Common myeloid progenitor, CD34-positive (primary cell): Measurements from ENCODE around the gene ADGRL4. TPM values are rescaled to one million over a fixed set of nuclear protein-coding genes. Genes with fewer than 3 reads are reported as not detected.

ENCODE experiments used
- CTCF ChIA-PET: fragments of 350-600 bp; sonication (Branson Sonifier 250); formaldehyde crosslinking; loops from one replicate; lab custom pipeline; 2021; ENCODE audit warnings: antibody characterized with exemption; lab: Charles Lee
- POLR2A ChIA-PET: fragments of 350-600 bp; sonication (Branson Sonifier 250); formaldehyde crosslinking; loops from one replicate; lab custom pipeline; 2021; ENCODE audit warnings: antibody characterized with exemption; lab: Charles Lee
- DNase-seq, 3 donors: peaks; one replicate each; pipeline versions ENCODE4 v3.0.0 to v3.0.0-alpha.2; 2013
- H3K27ac ChIP-seq, 2 experiments: 1 replicate in 1 of 2; 2 replicates in 1 of 2; pipeline ENCODE4 v1.7.0; 2013; ENCODE audit warnings: inconsistent platforms in 2 of 2, low read length in 2 of 2, mild to moderate bottlenecking in 2 of 2, low read depth in 1 of 2, moderate library complexity in 1 of 2; ENCODE audit not compliant: severe bottlenecking in 2 of 2, insufficient read depth in 1 of 2, poor library complexity in 1 of 2
- H3K27me3 ChIP-seq, 5 experiments: replicated peaks in 2 of 5; 1 replicate in 3 of 5; 2 replicates in 2 of 5; pipeline versions ENCODE4 v1.6.1 to v1.7.0; 2013; ENCODE audit warnings: low read length in 4 of 5, mild to moderate bottlenecking in 2 of 5, moderate library complexity in 2 of 5, inconsistent platforms in 1 of 5; ENCODE audit not compliant: insufficient read depth in 5 of 5, control insufficient read depth in 4 of 5
- H3K36me3 ChIP-seq, 4 experiments: 1 replicate in 2 of 4; 2 replicates in 2 of 4; pipeline versions ENCODE4 v1.6.1 to v1.7.0; 2013; ENCODE audit warnings: low read length in 3 of 4, control low read depth in 1 of 4, mild to moderate bottlenecking in 1 of 4; ENCODE audit not compliant: control insufficient read depth in 4 of 4, insufficient read depth in 4 of 4
- H3K4me1 ChIP-seq, 4 experiments: 1 replicate in 3 of 4; 2 replicates in 1 of 4; pipeline versions ENCODE4 v1.6.1 to v1.7.1; 2013; ENCODE audit warnings: low read length in 3 of 4, mild to moderate bottlenecking in 3 of 4, control low read depth in 1 of 4, inconsistent platforms in 1 of 4, moderate library complexity in 1 of 4; ENCODE audit not compliant: control insufficient read depth in 4 of 4, insufficient read depth in 4 of 4; ENCODE audit errors: control extremely low read depth in 1 of 4
- H3K4me3 ChIP-seq, 7 experiments: 1 replicate in 4 of 7; 2 replicates in 3 of 7; pipeline versions ENCODE4 v1.5.1 to v1.7.0; 2013; ENCODE audit warnings: mild to moderate bottlenecking in 7 of 7, low read length in 6 of 7, moderate library complexity in 6 of 7, inconsistent platforms in 2 of 7, low read depth in 2 of 7, control low read depth in 1 of 7; ENCODE audit not compliant: insufficient read depth in 4 of 7, control insufficient read depth in 1 of 7; ENCODE audit errors: extremely low read depth in 1 of 7
- H3K9me3 ChIP-seq, 5 experiments: 1 replicate in 4 of 5; 2 replicates in 1 of 5; pipeline versions ENCODE4 v1.6.1 to v1.7.1; 2013; ENCODE audit warnings: low read length in 4 of 5, mild to moderate bottlenecking in 2 of 5, inconsistent platforms in 1 of 5, low read depth in 1 of 5, moderate library complexity in 1 of 5; ENCODE audit not compliant: control insufficient read depth in 4 of 5, insufficient read depth in 2 of 5; ENCODE audit errors: control extremely low read depth in 1 of 5
- WGBS: methylation state at CpG from one replicate; pipeline ENCODE4 v1.1.5; 2013; ENCODE audit not compliant: insufficient coverage; 5-methylcytosine and 5-hydroxymethylcytosine counted together
- polyA plus RNA-seq: library from polyadenylated mRNA; unstranded; fragments of 120-200 nt; gene quantifications from one replicate; pipeline ENCODE4 v1.2.1, GENCODE V29; 2013

The ADGRL4 gene
- polyA plus RNA-seq = not detected

GRCh38 chr1:79006564-79006963, at the start of gene ADGRL4:
Gene ADGRL4, minus strand, starts transcription at chr1:79006730. Its CDS starts 76 bp downstream, at chr1:79006654.
- no peak within 1 kb of the TSS for H3K4me3 ChIP-seq
- CTCF ChIA-PET = no interaction called here
- H3K27ac ChIP-seq = no peak within 1 kb of the TSS
- DNase-seq = no peak
- POLR2A ChIA-PET = no interaction called here
- 24% methylated on average over 23 of the region's 35 CpGs for WGBS
- H3K36me3 ChIP-seq = no peaks in the 10 kb centered on the region
- H3K4me1 ChIP-seq = no peaks in the 10 kb centered on the region
- H3K27me3 ChIP-seq = peaks cover 0 to 33% (median 4%) of the 10 kb centered on the region in 5 experiments
- H3K9me3 ChIP-seq = peaks cover 0 to 7% (median 0%) of the 10 kb centered on the region in 5 experiments

- no peak for DNase-seq
- 100% methylated on average over 4 of the region's 15 CpGs for WGBS
- H3K4me3 ChIP-seq = no peak overlapping the region
- H3K36me3 ChIP-seq = no peaks in the 10 kb centered on the region
- no peaks in the 10 kb centered on the region for H3K27me3 ChIP-seq
- CTCF ChIA-PET = no interaction called here
- H3K9me3 ChIP-seq = peaks cover 0 to 8% (median 2%) of the 10 kb centered on the region in 5 experiments
- POLR2A ChIA-PET = no interaction called here
- no peaks in the 10 kb centered on the region for H3K4me1 ChIP-seq
- H3K27ac ChIP-seq = no peak overlapping the region
Measured at GRCh38 chr1:79055856-79056255, 49.3 kb upstream of the ADGRL4 start.

GRCh38 chr1:79052829-79053449, 46.4 kb upstream of the ADGRL4 start:
- peak overlapping the region in 6 of 7 experiments; percentile 25 to 75 (median 54) for H3K4me3 ChIP-seq
- WGBS = 28% methylated on average over 2 of the region's 4 CpGs
- POLR2A ChIA-PET = no interaction called here

GRCh38 chr1:79044974-79045650, 38.6 kb upstream of the ADGRL4 start:
- no peak for DNase-seq
- Histone ChIP-seq H3K27ac (no peak overlapping the region), H3K36me3 (no peaks in the 10 kb centered on the region), H3K4me3 (no peak overlapping the region), H3K27me3 (no peaks in the 10 kb centered on the region), H3K9me3 (no peaks in the 10 kb centered on the region), H3K4me1 (peaks cover 0 to 16% (median 8%) of the 10 kb centered on the region in 4 experiments)
- 97% methylated on average over 12 of the region's 18 CpGs for WGBS
- POLR2A ChIA-PET = interaction anchor here (0.6 kb wide), 1 partner anchor 12 kb away, joined by 4 read pairs; no protein-coding TSS in a partner anchor
- CTCF ChIA-PET = no interaction called here

More at GRCh38 chr1:79052829-79053449, 46.4 kb upstream of the ADGRL4 start:
- Histone ChIP-seq H3K27ac (peak overlapping the region in 1 of 2 experiments; percentile 49), H3K4me1 (no peaks in the 10 kb centered on the region), H3K36me3 (no peaks in the 10 kb centered on the region), H3K27me3 (no peaks in the 10 kb centered on the region), H3K9me3 (peaks cover 0 to 6% (median 2%) of the 10 kb centered on the region in 5 experiments)
- DNase-seq = peak; percentile 25 to 84 (median 76)
- CTCF ChIA-PET = no interaction called here

DNA sequence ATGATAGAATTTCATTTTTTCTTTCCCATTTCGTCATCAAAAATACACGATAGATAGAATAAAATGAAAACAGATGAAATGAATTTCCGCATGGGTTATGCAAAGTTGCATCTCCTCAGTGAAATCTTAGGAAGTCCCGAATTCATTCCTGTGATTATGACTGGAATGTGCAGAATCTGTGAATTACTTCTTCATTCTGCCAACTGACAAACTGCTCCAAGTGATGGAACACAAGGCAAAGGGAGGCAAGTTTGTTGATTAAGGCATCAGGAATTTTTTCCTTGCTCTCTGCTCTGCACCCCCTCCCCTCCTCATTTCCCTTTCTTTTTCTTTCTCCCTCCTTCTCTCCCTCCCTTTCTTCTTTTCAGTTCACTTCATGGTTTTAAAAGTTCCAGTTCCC, 37.0 kb upstream of the ADGRL4 start:
- H3K27me3 ChIP-seq = no peaks in the 10 kb centered on the region
- CTCF ChIA-PET = no interaction called here
- DNase-seq = no peak
- no peaks in the 10 kb centered on the region for H3K36me3 ChIP-seq
- H3K9me3 ChIP-seq = no peaks in the 10 kb centered on the region
- peaks cover 0 to 18% (median 8%) of the 10 kb centered on the region in 4 experiments for H3K4me1 ChIP-seq
- POLR2A ChIA-PET = no interaction called here
- H3K27ac ChIP-seq = no peak overlapping the region
- 95% methylated on average over 2 of the region's 4 CpGs for WGBS
- no peak overlapping the region for H3K4me3 ChIP-seq

GRCh38 chr1:79042539-79042938, 36.0 kb upstream of the ADGRL4 start:
- WGBS = no CpG with 5 or more reads among the region's 2 CpGs
- H3K36me3 ChIP-seq = no peaks in the 10 kb centered on the region
- H3K4me1 ChIP-seq = peaks cover 0 to 18% (median 8%) of the 10 kb centered on the region in 4 experiments
- H3K27me3 ChIP-seq = no peaks in the 10 kb centered on the region
- no peak overlapping the region for H3K27ac ChIP-seq
- peak in 2 of 3 donors; percentile 13 to 15 for DNase-seq
- no peak overlapping the region for H3K4me3 ChIP-seq
- peaks cover 0 to 3% (median 0%) of the 10 kb centered on the region in 5 experiments for H3K9me3 ChIP-seq
- ChIA-PET POLR2A (no interaction called here), CTCF (no interaction called here)

DNA sequence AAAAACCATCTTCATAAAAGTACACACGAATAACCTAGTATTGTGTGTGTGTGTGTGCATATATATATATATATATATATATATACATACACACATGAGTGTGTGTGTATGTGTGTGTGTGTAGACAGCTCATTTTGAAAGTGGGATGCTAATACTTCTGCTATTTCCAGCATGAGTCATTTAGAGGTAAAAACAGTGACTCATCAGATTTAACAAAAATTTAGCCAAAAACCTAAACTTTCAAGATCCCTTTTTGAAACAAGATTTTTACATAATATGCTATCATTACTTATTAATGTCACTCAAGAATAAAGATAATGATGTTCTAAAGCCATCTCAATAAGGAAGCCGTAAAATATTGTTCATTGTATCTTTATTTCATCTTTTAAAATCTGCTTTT, 35.6 kb upstream of the ADGRL4 start:
- POLR2A ChIA-PET = no interaction called here
- H3K27ac ChIP-seq = no peak overlapping the region
- H3K36me3 ChIP-seq = no peaks in the 10 kb centered on the region
- no peak overlapping the region for H3K4me3 ChIP-seq
- peaks cover 0 to 8% (median 2%) of the 10 kb centered on the region in 5 experiments for H3K9me3 ChIP-seq
- peak; percentile 60 to 94 (median 90) for DNase-seq
- CTCF ChIA-PET = no interaction called here
- no peaks in the 10 kb centered on the region for H3K27me3 ChIP-seq
- no CpG with 5 or more reads among the region's 2 CpGs for WGBS
- H3K4me1 ChIP-seq = peaks cover 0 to 18% (median 8%) of the 10 kb centered on the region in 4 experiments
